Heart left ventricle (tissue), 16 donors: ENCODE data around the gene ST3GAL6. TPM values are rescaled to one million over a fixed set of nuclear protein-coding genes. Genes with fewer than 3 reads are reported as not detected.
A peak's percentile ranks its signal among the peaks of the same experiment; 100 is the strongest.

Experiments used
- ATAC-seq, 4 donors: fragments of 200-7000 bp; cut with Tn5 transposase; one replicate each; pipeline ENCODE4 v1.9.1; 2020 to 2022; ENCODE audit warnings: moderate library complexity in 4 of 4, mild to moderate bottlenecking in 3 of 4, moderate number of reproducible peaks in 1 of 4
- DNase-seq, 5 donors: peaks; one replicate each; pipeline ENCODE4 v3.0.0-alpha.2; 2020
- H3K27ac ChIP-seq, 12 donors: fragments of 200-600 bp; sonication (generic) in 4 of 12; one replicate each; pipeline versions ENCODE4 v1.5.0 to v1.8.0; 2016 to 2022; ENCODE audit warnings: mild to moderate bottlenecking in 2 of 12
- H3K27me3 ChIP-seq, 9 donors: fragments of 200-600 bp; sonication (generic) in 2 of 9; one replicate each; pipeline versions ENCODE4 v1.5.1 to v1.8.0; 2016 to 2022; ENCODE audit warnings: mild to moderate bottlenecking in 3 of 9
- H3K36me3 ChIP-seq, 9 donors: fragments of 200-600 bp; sonication (generic) in 2 of 9; one replicate each; pipeline versions ENCODE4 v1.5.0 to v1.8.0; 2018 to 2022; ENCODE audit warnings: mild to moderate bottlenecking in 2 of 9
- H3K4me1 ChIP-seq, 12 donors: fragments of 200-600 bp; sonication (generic) in 4 of 12; one replicate each; pipeline versions ENCODE4 v1.5.0 to v1.8.0; 2016 to 2022; ENCODE audit warnings: mild to moderate bottlenecking in 3 of 12
- H3K4me3 ChIP-seq, 12 donors: fragments of 200-600 bp; sonication (generic) in 4 of 12; one replicate each; pipeline versions ENCODE4 v1.5.0 to v1.8.0; 2017 to 2022; ENCODE audit warnings: mild to moderate bottlenecking in 9 of 12, moderate library complexity in 4 of 12
- H3K9me3 ChIP-seq, 12 donors: fragments of 200-600 bp; sonication (generic) in 4 of 12; one replicate each; pipeline versions ENCODE4 v1.5.0 to v1.8.0; 2016 to 2022; ENCODE audit warnings: mild to moderate bottlenecking in 1 of 12
- CTCF ChIP-seq, 12 donors: fragments of 200-600 bp; sonication (generic) in 4 of 12; IDR thresholded peaks; one replicate each; pipeline versions ENCODE4 v1.5.0 to v1.8.0; 2018 to 2022; ENCODE audit warnings: antibody characterized with exemption in 12 of 12, mild to moderate bottlenecking in 5 of 12
- POLR2A ChIP-seq, 2 donors: fragments of 450-650 bp; IDR thresholded peaks; one replicate each; pipeline ENCODE4 v1.6.1; 2017; ENCODE audit warnings: antibody characterized with exemption in 2 of 2, mild to moderate bottlenecking in 2 of 2, moderate library complexity in 2 of 2
- WGBS, 4 donors: extraction: QIAGEN DNeasy Blood & Tissue Kit in 2 of 4; methylation state at CpG; one replicate each; pipeline versions ENCODE4 v1.1.5 to v1.1.7; 2013 to 2018; 5-methylcytosine and 5-hydroxymethylcytosine counted together
- intact Hi-C, 10 donors: fragments of 100-400 bp; cut with DNase I; formaldehyde crosslinking; loops; one replicate each; pipeline versions ENCODE4 v1.11.1 to v1.14.2; 2022
- polyA plus RNA-seq, 2 donors: library from polyadenylated mRNA; stranded (reverse); fragments of 200-250 nt; gene quantifications; one replicate each; pipeline ENCODE4 v1.2.3, GENCODE V29; 2013
- total RNA-seq, 9 donors: library from RNA; depleted of rRNA in 2 of 9; stranded (reverse); fragments of >200 nt in 2 of 9; fragmentation: NEBNext Ultra II Directional in 3 of 9; extraction: Animal tissue kit (Norgen Biotek cat#: 25700) in 3 of 9; gene quantifications; one replicate each; pipeline versions ENCODE4 v1.1.0 to v1.2.4, GENCODE V29; 2016 to 2023
- donor health status: ischemic (EF 13 %, LVEDD 7.1; RV severe dilation, severe dysfunction).
- donor health status: healthy with polysubstance abuse.
- donor health status: DM: no; HTN: yes; CAD: no.
- donor health status: DM: no; HTN: no; CAD: no.
- donor health status: ischemic (EF 25% LVEDD 6.9; RV normal size, moderate dysfunction).
- donor health status: ischemic (EF 25% LVEDD 5.7; RV mildly dilated, moderate dysfunction).
- donor health status: healthy.
- donor health status: DM: yes; HTN: yes; CAD: no.
- donor health status: ischemic (EF 35%, LVEDD 5.7; RV mildly dilated, moderate dysfunction).
- donor health status: nonischemic (EF 11% LVEDD 7.7; RV severe dilation, severe dysfunction).
- donor health status: DM: yes; HTN: yes; CAD: no.
- donor health status: PGD.
- donor health status: ischemic (EF 29% LVEDD 5.4; RV normal size, mild dysfunction).
- donor health status: nonischemic (EF 23%, LVEDD 6.1; RV moderate dilation, normal function).

The ST3GAL6 gene
- total and polyA plus RNA-seq, 11 donors = 35.3 to 95.9 (median 64.5) TPM

DNA sequence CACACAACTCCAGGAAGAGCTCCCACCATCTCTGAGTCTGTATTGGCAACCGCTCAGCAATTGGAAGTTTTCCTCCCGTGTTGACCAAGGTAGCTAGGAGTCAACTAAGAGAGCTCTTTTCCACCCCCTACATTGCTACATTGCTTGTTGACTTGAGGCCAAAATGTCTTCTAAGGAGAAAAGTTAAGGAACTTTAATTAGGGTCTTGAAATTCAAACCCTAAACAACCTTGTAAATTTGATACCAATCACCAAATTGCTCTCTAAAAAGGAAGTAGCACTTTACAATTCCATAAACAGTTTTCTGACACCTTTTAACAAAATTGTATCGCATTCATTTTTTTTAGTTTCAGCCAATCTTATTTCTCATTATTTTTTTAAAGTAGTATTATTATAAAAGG, 35.5 kb upstream of the ST3GAL6 start:
- DNase-seq (no peak), ATAC-seq (no peak)
- Histone ChIP-seq H3K27me3 (no peaks in the 10 kb centered on the region), H3K27ac (no peak overlapping the region), H3K9me3 (no peaks in the 10 kb centered on the region), H3K36me3 (no peaks in the 10 kb centered on the region), H3K4me3 (no peak overlapping the region), H3K4me1 (peaks cover 0 to 7% (median 3%) of the 10 kb centered on the region in 12 donors)
- TF ChIP-seq CTCF (IDR thresholded peaks at IDR 0.05) (no peak), POLR2A (IDR thresholded peaks at IDR 0.05) (no peak)
- 80 to 89% (median 84%) methylated on average over 3 of the region's 3 CpGs for WGBS, 4 donors
- intact Hi-C loops = loop anchor here in 2 of 10 donors (2.0 to 10.0 kb wide), 2 partner anchors 123 to 127 kb away; no protein-coding TSS in a partner anchor

GRCh38 chr3:98728672-98729071, 34.5 kb upstream of the ST3GAL6 start:
- Histone ChIP-seq H3K9me3 (no peaks in the 10 kb centered on the region), H3K27ac (no peak overlapping the region), H3K36me3 (no peaks in the 10 kb centered on the region), H3K27me3 (no peaks in the 10 kb centered on the region), H3K4me1 (peaks cover 0 to 10% (median 3%) of the 10 kb centered on the region in 12 donors), H3K4me3 (no peak overlapping the region)
- ATAC-seq = no peak
- DNase-seq = no peak
- intact Hi-C loops = loop anchor here in 2 of 10 donors (2.0 to 10.0 kb wide), 2 partner anchors 124 to 128 kb away; no protein-coding TSS in a partner anchor
- no peak for TF ChIP-seq POLR2A (IDR thresholded peaks at IDR 0.05)
- no peak for TF ChIP-seq CTCF (IDR thresholded peaks at IDR 0.05)
- WGBS, 4 donors = 83 to 98% (median 89%) methylated on average over 1 to 2 of the region's 2 CpGs

DNA sequence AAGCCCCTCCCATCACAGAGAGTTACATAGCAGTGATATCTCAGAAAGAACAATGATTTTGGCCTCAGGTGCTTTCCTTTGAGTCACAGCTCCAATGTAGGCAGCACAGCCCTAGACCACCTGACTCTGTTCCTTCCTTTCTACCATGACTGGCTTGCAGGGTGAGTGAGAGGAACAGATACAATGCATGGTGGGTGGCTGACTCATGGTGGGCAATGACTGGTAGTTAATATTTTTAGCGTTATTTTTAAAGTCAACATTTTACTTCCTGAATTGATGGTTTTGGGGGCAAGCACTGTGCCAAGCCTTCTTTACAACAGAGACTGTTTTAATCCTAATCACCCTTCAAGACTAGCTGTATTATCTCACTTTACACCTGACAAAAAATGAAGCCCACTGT, 32.8 kb upstream of the ST3GAL6 start:
- H3K36me3 ChIP-seq = no peaks in the 10 kb centered on the region
- TF ChIP-seq POLR2A (IDR thresholded peaks at IDR 0.05) = no peak
- TF ChIP-seq CTCF (IDR thresholded peaks at IDR 0.05) = no peak
- no peaks in the 10 kb centered on the region for H3K27me3 ChIP-seq
- no peak for DNase-seq
- no peak overlapping the region for H3K27ac ChIP-seq
- intact Hi-C loops = loop anchor here (5.0 to 10.0 kb wide), 7 partner anchors 37 to 82 kb away; no protein-coding TSS in a partner anchor
- peaks cover 0 to 26% (median 10%) of the 10 kb centered on the region in 12 donors for H3K4me1 ChIP-seq
- ATAC-seq = no peak
- H3K9me3 ChIP-seq = no peaks in the 10 kb centered on the region
- 57 to 93% (median 67%) methylated on average over 1 of the region's 1 CpG for WGBS, 4 donors
- H3K4me3 ChIP-seq = no peak overlapping the region

- peak overlapping the region in 3 of 12 donors; percentile 95 to 98 (median 96) for H3K27ac ChIP-seq
- no peaks in the 10 kb centered on the region for H3K27me3 ChIP-seq
- DNase-seq (no peak), ATAC-seq (no peak)
- no peaks in the 10 kb centered on the region for H3K36me3 ChIP-seq
- intact Hi-C loops = loop anchor here (5.0 to 10.0 kb wide), 7 partner anchors 36 to 81 kb away; no protein-coding TSS in a partner anchor
- WGBS, 4 donors = 92 to 95% (median 94%) methylated on average over 19 of the region's 19 CpGs
- H3K9me3 ChIP-seq = no peaks in the 10 kb centered on the region
- H3K4me3 ChIP-seq = peak overlapping the region in 1 of 12 donors; percentile 92
- peaks cover 0 to 32% (median 13%) of the 10 kb centered on the region in 12 donors for H3K4me1 ChIP-seq
- no peak for TF ChIP-seq CTCF (IDR thresholded peaks at IDR 0.05)
- no peak for TF ChIP-seq POLR2A (IDR thresholded peaks at IDR 0.05)
These were observed 32.1 kb upstream of the ST3GAL6 start for GRCh38 chr3:98730886-98731537.
